Measurements from ENCODE around the gene TPPP. TPM values are rescaled to one million over a fixed set of nuclear protein-coding genes. Genes with fewer than 3 reads are reported as not detected.

Gene TPPP
- total RNA-seq, 1 donor from 2014 or later, result 0.46 TPM

GRCh38 chr5:677131-678101 lies 15.7 kb downstream of the TPPP start:
- DNase-seq (ENCODE audit: low read depth), result no peak
- TF ChIP-seq CTCF (conservative IDR thresholded peaks at IDR 0.05; ENCODE audit: low read depth, low read length), result no peak

GRCh38 chr5:676699-677076 lies 16.5 kb downstream of the TPPP start:
- no peak for DNase-seq (ENCODE audit: low read depth)
- H3K4me3 ChIP-seq (ENCODE audit: low read depth, low read length), result no peak overlapping the region
- no peak for TF ChIP-seq CTCF (conservative IDR thresholded peaks at IDR 0.05; ENCODE audit: low read depth, low read length)

More at GRCh38 chr5:677131-678101, 15.7 kb downstream of the TPPP start:
- no peak overlapping the region for H3K4me3 ChIP-seq (ENCODE audit: low read depth, low read length)

GRCh38 chr5:675871-676698 lies 17.1 kb downstream of the TPPP start:
- no peak for DNase-seq (ENCODE audit: low read depth)
- H3K4me3 ChIP-seq (ENCODE audit: low read depth, low read length), result no peak overlapping the region
- TF ChIP-seq CTCF (conservative IDR thresholded peaks at IDR 0.05; ENCODE audit: low read depth, low read length), result no peak

- TF ChIP-seq CTCF (conservative IDR thresholded peaks at IDR 0.05; ENCODE audit: low read depth, low read length), result no peak
- no peak for DNase-seq (ENCODE audit: low read depth)
- no peak overlapping the region for H3K4me3 ChIP-seq (ENCODE audit: low read depth, low read length)
These were observed 17.9 kb downstream of the TPPP start for GRCh38 chr5:675111-675870.

GRCh38 chr5:674630-675011 lies 18.5 kb downstream of the TPPP start:
- H3K4me3 ChIP-seq (ENCODE audit: low read depth, low read length), result no peak overlapping the region
- DNase-seq (ENCODE audit: low read depth), result no peak
- TF ChIP-seq CTCF (conservative IDR thresholded peaks at IDR 0.05; ENCODE audit: low read depth, low read length), result no peak

GRCh38 chr5:673831-674629 lies 19.1 kb downstream of the TPPP start:
- no peak for DNase-seq (ENCODE audit: low read depth)
- TF ChIP-seq CTCF (conservative IDR thresholded peaks at IDR 0.05; ENCODE audit: low read depth, low read length), result no peak
- no peak overlapping the region for H3K4me3 ChIP-seq (ENCODE audit: low read depth, low read length)
